Activated gamma-delta T cell (primary cell): Measurements from ENCODE around the gene SHROOM1.

Source experiments
- DNase-seq: peaks from one replicate; lab custom pipeline; 2025; lab: John Stamatoyannopoulos, UW

SHROOM1 gene

GRCh38 chr5:132776131-132776937 lies 54.1 kb downstream of the SHROOM1 start:
- DNase-seq: no peak

GRCh38 chr5:132775476-132775961 lies 54.9 kb downstream of the SHROOM1 start:
- DNase-seq: no peak

DNA sequence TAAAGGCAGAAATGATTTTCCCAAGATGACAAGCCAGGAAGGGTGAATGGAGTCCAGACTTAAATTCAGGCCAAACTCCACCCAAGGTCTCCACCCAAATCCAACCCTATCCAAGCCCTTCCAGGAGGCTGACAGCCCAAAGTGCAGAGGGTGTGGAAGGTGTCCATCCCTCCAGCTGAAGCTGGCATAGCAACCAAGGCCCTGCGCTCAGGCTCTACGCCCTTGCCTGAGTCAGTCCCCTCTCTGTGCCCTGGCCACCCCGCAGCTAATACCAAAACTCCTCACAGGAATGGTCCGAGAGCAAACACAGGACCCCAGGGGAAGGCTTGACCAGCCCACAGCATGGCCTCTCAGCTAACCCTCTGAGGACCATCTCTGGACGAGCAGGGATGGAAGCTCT lies 55.6 kb downstream of the SHROOM1 start:
- no peak for DNase-seq

DNA sequence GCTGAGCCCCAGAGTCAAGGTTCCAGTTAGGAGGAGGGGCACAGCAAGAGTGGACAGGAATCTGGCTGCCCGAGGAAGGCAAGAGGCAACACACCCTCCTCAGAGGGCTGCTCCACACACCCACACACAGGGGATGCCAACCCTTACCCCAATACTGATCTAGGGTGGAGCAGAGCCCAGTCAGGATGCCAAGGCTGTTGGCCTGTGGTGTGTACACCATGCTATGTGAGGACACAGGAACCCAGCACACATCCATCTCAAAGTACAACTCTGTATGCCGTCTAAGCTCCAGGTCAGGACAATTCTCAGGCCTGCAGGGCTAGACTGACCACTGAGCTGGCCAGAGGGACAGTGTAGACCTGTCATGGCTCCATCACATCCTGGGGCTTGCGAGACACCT lies 56.0 kb downstream of the SHROOM1 start:
- DNase-seq: no peak

GRCh38 chr5:132773601-132774355 lies 56.7 kb downstream of the SHROOM1 start:
- no peak for DNase-seq

GRCh38 chr5:132773114-132773513 lies 57.3 kb downstream of the SHROOM1 start:
- DNase-seq: no peak

GRCh38 chr5:132772291-132773070 lies 58.0 kb downstream of the SHROOM1 start:
- no peak for DNase-seq
